ENCODE data around the gene STK11. TPM values are rescaled to one million over a fixed set of nuclear protein-coding genes. Genes with fewer than 3 reads are reported as not detected.

STK11 gene
- polyA plus RNA-seq, 2 of the 4 experiments (the other 2 are of a cell fraction), result 16.2 to 33.6 TPM

- CTCF ChIA-PET, result interaction anchor here (4.2 kb wide), 1 partner anchor 11 kb away, joined by 26 read pairs; no protein-coding TSS in a partner anchor
- 100% methylated on average over 6 of the region's 24 CpGs for WGBS (ENCODE audit: missing lambda C conversion rate)
- DNase-seq (ENCODE audit: low read depth in 1 of 2, low spot score in 1 of 2), result no peak
Observed at GRCh38 chr19:1233115-1233667, 27.6 kb downstream of the STK11 start.

More at GRCh38 chr19:1233115-1233667, 27.6 kb downstream of the STK11 start:
- Histone ChIP-seq H3K9me3 (no peaks in the 10 kb centered on the region), H3K4me1 (peaks cover 25% of the 10 kb centered on the region; the same call in 2 of the 3 replicates), H3K4me2 (no peak overlapping the region), H3K4me3 (no peak overlapping the region), H3K27ac (no peak overlapping the region)
- FAIRE-seq (no peak), ATAC-seq (no peak; a peak in 1 of 6 replicates)
- no peak for TF ChIP-seq E2F6 (IDR thresholded peaks at IDR 0.05; ENCODE audit: borderline replicate concordance, low read depth)
- TF ChIP-seq SMC3 (IDR thresholded peaks at IDR 0.05), result no peak
- TF ChIP-seq HDAC2 (IDR thresholded peaks at IDR 0.05), result no peak
- TF ChIP-seq HMGXB4 (CRISPR knock-in tag; IDR thresholded peaks at IDR 0.05; ENCODE audit: borderline replicate concordance), result no peak
- no peak for TF ChIP-seq RNF2 (IDR thresholded peaks at IDR 0.05; ENCODE audit: borderline replicate concordance, low read depth)
- no peak for TF ChIP-seq CHD4 (IDR thresholded peaks at IDR 0.05; ENCODE audit: borderline replicate concordance)
- no peak for TF ChIP-seq JUN (IDR thresholded peaks at IDR 0.05)
- TF ChIP-seq CTCF (IDR thresholded peaks at IDR 0.05), result no peak
- no peak for TF ChIP-seq CHD2 (IDR thresholded peaks at IDR 0.05; ENCODE audit: low read length, partially characterized antibody)
- TF ChIP-seq BHLHE40 (IDR thresholded peaks at IDR 0.05; ENCODE audit: low read depth, low read length), result no peak
- no peak for TF ChIP-seq HOXB5 (CRISPR knock-in tag; IDR thresholded peaks at IDR 0.05)
- TF ChIP-seq HOXB13 (CRISPR knock-in tag; IDR thresholded peaks at IDR 0.05; ENCODE audit: low read depth), result no peak
- TF ChIP-seq NFE2L2 (conservative IDR thresholded peaks at IDR 0.05; ENCODE audit: low read length), result no peak
- TF ChIP-seq REST (IDR thresholded peaks at IDR 0.05), result no peak
- TF ChIP-seq NPAS2 (CRISPR knock-in tag; IDR thresholded peaks at IDR 0.05; ENCODE audit: borderline replicate concordance), result no peak
- no peak for TF ChIP-seq FOSB (CRISPR knock-in tag; IDR thresholded peaks at IDR 0.05)
- no peak for TF ChIP-seq JUNB (IDR thresholded peaks at IDR 0.05)
- TF ChIP-seq HES2 (IDR thresholded peaks at IDR 0.05), result no peak
- POLR2A ChIA-PET, result interaction anchor here (0.6 to 1.4 kb wide), 2 partner anchors 36 to 1367 kb away, joined by 3 read pairs; no protein-coding TSS in a partner anchor
